Thymus (tissue), 14 donors: Measurements from ENCODE around the gene IFIT1. TPM values are rescaled to one million over a fixed set of nuclear protein-coding genes. Genes with fewer than 3 reads are reported as not detected.

Experiments
- DNase-seq, 9 donors: peaks; one replicate each; pipeline ENCODE4 v3.0.0-alpha.2; 2013; ENCODE audit warnings: low spot score in 9 of 9, low read depth in 6 of 9, missing footprints in 1 of 9
- H3K27ac ChIP-seq, 2 donors: one replicate each; pipeline ENCODE4 v1.5.1; 2013; ENCODE audit warnings: control low read depth in 1 of 2, low read depth in 1 of 2, low read length in 1 of 2, mild to moderate bottlenecking in 1 of 2, moderate library complexity in 1 of 2
- H3K27me3 ChIP-seq, 2 donors: one replicate each; pipeline ENCODE4 v1.5.1; 2013; ENCODE audit warnings: low read length in 1 of 2; ENCODE audit not compliant: control insufficient read depth in 2 of 2, insufficient read depth in 1 of 2
- H3K36me3 ChIP-seq, 2 donors: one replicate each; pipeline ENCODE4 v1.5.1; 2013; ENCODE audit warnings: low read length in 1 of 2, mild to moderate bottlenecking in 1 of 2, moderate library complexity in 1 of 2; ENCODE audit not compliant: control insufficient read depth in 2 of 2, insufficient read depth in 2 of 2
- H3K4me1 ChIP-seq, 2 donors: one replicate each; pipeline ENCODE4 v1.5.1; 2013; ENCODE audit warnings: low read length in 2 of 2; ENCODE audit not compliant: control insufficient read depth in 2 of 2, insufficient read depth in 2 of 2
- H3K4me3 ChIP-seq, 2 donors: one replicate each; pipeline ENCODE4 v1.5.1; 2013; ENCODE audit warnings: low read length in 2 of 2, control low read depth in 1 of 2, mild to moderate bottlenecking in 1 of 2
- H3K9me3 ChIP-seq, 2 donors: one replicate each; pipeline ENCODE4 v1.5.1; 2013; ENCODE audit warnings: low read length in 1 of 2, mild to moderate bottlenecking in 1 of 2; ENCODE audit not compliant: control insufficient read depth in 2 of 2, insufficient read depth in 1 of 2
- WGBS: extraction: QIAGEN DNeasy Blood & Tissue Kit; methylation state at CpG from one replicate; pipeline ENCODE4 v1.1.7; 2013; 5-methylcytosine and 5-hydroxymethylcytosine counted together
- long read RNA-seq, 10 donors: transcript quantifications; one replicate each; lab custom pipeline, GENCODE V29; 2026
- polyA plus RNA-seq: library from polyadenylated mRNA; stranded (reverse); fragments of 200-250 nt; gene quantifications from one replicate; pipeline ENCODE4 v1.2.3, GENCODE V29; 2013
- total RNA-seq: library from RNA; stranded (reverse); fragments of 120-200 nt; gene quantifications from one replicate; pipeline ENCODE4 v1.2.4, GENCODE V29; 2013
- donor health status: healthy.

Gene IFIT1
- total RNA-seq, result 48.4 TPM
- polyA plus RNA-seq, result 43.4 TPM
- long read RNA-seq, donor 1, partial matches to known transcripts, result 0 of 3 reads
- long read RNA-seq, donor 1, other reads (novel, unspliced or antisense), result 0 of 3 reads
- long read RNA-seq, donor 2, result 0 reads
- long read RNA-seq, donor 3, transcript IFIT1-201 (2 exons, 1,880 nt), result major isoform, 17 of 17 reads
- long read RNA-seq, donor 3, partial matches to known transcripts, result 0 of 17 reads
- long read RNA-seq, donor 3, other reads (novel, unspliced or antisense), result 0 of 17 reads
- long read RNA-seq, donor 4, partial matches to known transcripts, result 0 of 4 reads
- long read RNA-seq, donor 4, other reads (novel, unspliced or antisense), result 0 of 4 reads
- long read RNA-seq, donor 5, transcript IFIT1-201 (2 exons, 1,880 nt), result major isoform, 31 of 50 reads
- long read RNA-seq, donor 5, partial matches to known transcripts, result 19 of 50 reads
- long read RNA-seq, donor 5, other reads (novel, unspliced or antisense), result 0 of 50 reads
- long read RNA-seq, donor 6, transcript IFIT1-201 (2 exons, 1,880 nt), result major isoform, 16 of 16 reads
- long read RNA-seq, donor 6, partial matches to known transcripts, result 0 of 16 reads
- long read RNA-seq, donor 6, other reads (novel, unspliced or antisense), result 0 of 16 reads
- long read RNA-seq, donor 7, transcript IFIT1-201 (2 exons, 1,880 nt), result major isoform, 6 of 6 reads
- long read RNA-seq, donor 7, partial matches to known transcripts, result 0 of 6 reads
- long read RNA-seq, donor 7, other reads (novel, unspliced or antisense), result 0 of 6 reads
- long read RNA-seq, donor 8, partial matches to known transcripts, result 0 of 3 reads
- long read RNA-seq, donor 8, other reads (novel, unspliced or antisense), result 0 of 3 reads
- long read RNA-seq, donor 9, transcript IFIT1-201 (2 exons, 1,880 nt), result major isoform, 13 of 13 reads
- long read RNA-seq, donor 9, partial matches to known transcripts, result 0 of 13 reads
- long read RNA-seq, donor 9, other reads (novel, unspliced or antisense), result 0 of 13 reads
- long read RNA-seq, donor 10, transcript IFIT1-201 (2 exons, 1,880 nt), result major isoform, 7 of 7 reads
- long read RNA-seq, donor 10, partial matches to known transcripts, result 0 of 7 reads
- long read RNA-seq, donor 10, other reads (novel, unspliced or antisense), result 0 of 7 reads

GRCh38 chr10:89391907-89392756 lies at the start of gene IFIT1:
Gene IFIT1, plus strand, starts transcription at chr10:89392623. Its CDS starts 90 bp downstream, at chr10:89392713.
- peak within 1 kb of the TSS; percentile 76 to 84 for H3K27ac ChIP-seq
- WGBS, result under 1% methylated on average over 8 of the region's 8 CpGs
- no peaks in the 10 kb centered on the region for H3K36me3 ChIP-seq
- peak in 8 of 9 donors; percentile 60 to 87 (median 73) for DNase-seq
- H3K27me3 ChIP-seq, result no peaks in the 10 kb centered on the region
- H3K4me3 ChIP-seq, result peak within 1 kb of the TSS; percentile 53 to 57
- H3K9me3 ChIP-seq, result no peaks in the 10 kb centered on the region
- peaks cover 7% of the 10 kb centered on the region in 2 donors for H3K4me1 ChIP-seq

- no peak for DNase-seq
- Histone ChIP-seq H3K36me3 (peaks cover 0 to 13% of the 10 kb centered on the region in 2 donors), H3K27me3 (no peaks in the 10 kb centered on the region), H3K4me1 (peaks cover 0 to 5% of the 10 kb centered on the region in 2 donors), H3K27ac (no peak overlapping the region), H3K4me3 (no peak overlapping the region), H3K9me3 (no peaks in the 10 kb centered on the region)
- WGBS, result 97% methylated on average over 5 of the region's 5 CpGs
Measured at GRCh38 chr10:89343089-89343767, 49.2 kb upstream of the IFIT1 start.

GRCh38 chr10:89344156-89344555 lies 48.3 kb upstream of the IFIT1 start:
- WGBS, result 94% methylated on average over 2 of the region's 2 CpGs
- no peak overlapping the region for H3K27ac ChIP-seq
- no peaks in the 10 kb centered on the region for H3K9me3 ChIP-seq
- peaks cover 0 to 5% of the 10 kb centered on the region in 2 donors for H3K4me1 ChIP-seq
- no peak for DNase-seq
- no peaks in the 10 kb centered on the region for H3K27me3 ChIP-seq
- no peak overlapping the region for H3K4me3 ChIP-seq
- peaks cover 0 to 4% of the 10 kb centered on the region in 2 donors for H3K36me3 ChIP-seq

- Histone ChIP-seq H3K4me1 (peaks cover 0 to 5% of the 10 kb centered on the region in 2 donors), H3K27me3 (no peaks in the 10 kb centered on the region), H3K9me3 (no peaks in the 10 kb centered on the region), H3K36me3 (no peaks in the 10 kb centered on the region), H3K27ac (no peak overlapping the region), H3K4me3 (no peak overlapping the region)
- no peak for DNase-seq
- WGBS, result 96% methylated on average over 4 of the region's 4 CpGs
Measured at GRCh38 chr10:89345367-89346000, 46.9 kb upstream of the IFIT1 start.

- H3K4me3 ChIP-seq, result no peak overlapping the region
- no peaks in the 10 kb centered on the region for H3K36me3 ChIP-seq
- no peak overlapping the region for H3K27ac ChIP-seq
- DNase-seq, result no peak
- H3K9me3 ChIP-seq, result no peaks in the 10 kb centered on the region
- H3K4me1 ChIP-seq, result peaks cover 0 to 10% of the 10 kb centered on the region in 2 donors
- WGBS, result 96% methylated on average over 4 of the region's 4 CpGs
- no peaks in the 10 kb centered on the region for H3K27me3 ChIP-seq
Measured at GRCh38 chr10:89346405-89347254, 45.8 kb upstream of the IFIT1 start.

GRCh38 chr10:89347701-89348457 lies 44.5 kb upstream of the IFIT1 start:
- no peaks in the 10 kb centered on the region for H3K9me3 ChIP-seq
- 96% methylated on average over 7 of the region's 7 CpGs for WGBS

GRCh38 chr10:89348481-89348880 lies 43.9 kb upstream of the IFIT1 start:
- Histone ChIP-seq H3K36me3 (no peaks in the 10 kb centered on the region), H3K4me1 (peaks cover 0 to 11% of the 10 kb centered on the region in 2 donors), H3K27me3 (no peaks in the 10 kb centered on the region), H3K27ac (no peak overlapping the region), H3K4me3 (no peak overlapping the region), H3K9me3 (no peaks in the 10 kb centered on the region)
- 87% methylated on average over 5 of the region's 5 CpGs for WGBS
- DNase-seq, result no peak

More at GRCh38 chr10:89347701-89348457, 44.5 kb upstream of the IFIT1 start:
- Histone ChIP-seq H3K4me1 (peaks cover 0 to 11% of the 10 kb centered on the region in 2 donors), H3K27ac (no peak overlapping the region), H3K36me3 (no peaks in the 10 kb centered on the region), H3K27me3 (no peaks in the 10 kb centered on the region), H3K4me3 (no peak overlapping the region)
- DNase-seq, result no peak
